ENCODE measurements around the gene MLH3.

MLH3 gene

GRCh38 chr14:74982661-74983060 is 68.6 kb downstream of the MLH3 start:
- DNase-seq, result no peak

DNA sequence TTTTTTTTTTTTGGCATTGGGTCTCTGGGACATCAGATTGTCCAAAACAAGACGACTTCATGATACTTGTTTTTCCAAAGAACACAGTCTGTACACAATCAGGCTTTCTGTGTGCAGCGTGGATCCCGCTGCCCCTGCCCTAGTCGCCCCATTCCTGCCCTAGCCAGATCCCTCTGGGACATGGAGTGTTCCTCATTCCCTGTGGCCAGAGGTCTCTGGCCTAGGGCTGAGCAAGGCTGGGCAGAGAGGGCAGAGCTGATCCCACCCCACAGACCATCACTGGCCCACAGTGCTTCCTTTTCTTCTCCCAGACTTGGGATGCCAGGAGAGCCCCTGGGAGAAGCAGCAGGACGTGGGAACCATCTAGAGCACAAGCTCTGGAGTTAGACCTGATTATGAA is 69.4 kb downstream of the MLH3 start:
- no peak for DNase-seq

- no peak for DNase-seq
Observed at GRCh38 chr14:74981462-74981782, 69.8 kb downstream of the MLH3 start.

GRCh38 chr14:74980731-74981461 is 70.4 kb downstream of the MLH3 start:
- no peak for DNase-seq

DNA sequence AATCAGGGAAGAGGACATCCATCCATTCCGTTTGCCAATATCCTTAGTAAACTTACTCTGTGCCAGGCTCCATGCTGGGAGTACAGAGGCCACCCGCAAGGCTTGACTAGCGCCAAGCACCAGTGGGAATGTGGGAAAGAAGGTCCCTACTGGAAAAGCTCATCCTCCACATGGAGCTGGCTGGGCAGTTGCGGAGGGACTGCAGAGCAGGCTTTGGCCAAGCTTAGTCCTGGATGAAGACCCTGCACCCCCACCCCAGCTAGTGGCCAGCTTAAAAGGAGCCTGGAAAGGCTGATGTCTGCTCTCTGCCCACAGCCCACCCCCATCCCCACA is 70.9 kb downstream of the MLH3 start:
- no peak for DNase-seq

DNA sequence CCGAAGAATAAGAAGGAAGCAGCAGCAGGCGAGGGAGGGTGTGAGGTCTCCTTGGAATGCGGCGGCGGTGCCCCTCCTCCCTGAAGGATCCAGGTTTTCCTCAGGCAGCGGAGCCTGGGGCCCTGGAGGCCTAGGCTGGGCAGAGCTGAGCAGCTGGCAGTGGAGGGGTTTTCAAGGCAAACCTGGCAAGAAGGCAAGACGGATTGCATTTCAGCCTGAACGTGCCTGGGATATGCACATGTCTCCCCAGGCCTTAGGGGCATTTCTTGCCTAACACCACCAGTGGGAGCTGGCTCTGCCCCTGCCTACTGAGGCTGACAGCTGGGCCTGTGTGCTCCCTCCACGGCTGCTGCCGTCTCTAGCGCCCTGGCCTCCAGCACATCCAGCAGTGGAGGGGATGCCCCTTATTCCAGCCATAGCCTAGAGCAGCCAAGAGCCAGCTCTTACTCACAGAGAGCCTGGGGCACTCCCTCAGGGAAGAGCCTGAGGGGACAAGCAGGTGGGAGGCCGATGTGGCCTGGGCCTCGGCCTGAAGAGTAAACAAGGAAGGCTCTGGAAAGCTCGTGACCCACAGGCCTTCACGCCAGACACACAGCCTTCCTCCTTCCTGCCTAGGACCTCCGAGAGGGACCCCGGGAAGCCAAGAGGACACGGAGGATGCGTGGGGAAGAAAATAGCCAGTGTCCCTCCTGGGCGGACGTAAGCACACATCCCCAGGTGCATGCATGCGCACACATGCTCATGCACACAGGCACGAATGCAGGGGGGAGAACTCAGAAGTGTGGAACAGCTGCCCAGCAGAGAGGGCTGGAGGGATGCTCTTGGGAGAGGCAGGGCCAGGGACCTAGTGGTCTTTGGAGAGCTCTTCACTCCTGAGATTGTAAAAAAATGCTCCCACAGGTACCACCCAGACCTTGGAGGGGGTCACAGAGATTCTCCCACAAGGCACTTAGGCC is 71.5 kb downstream of the MLH3 start:
- DNase-seq, result no peak

GRCh38 chr14:74979029-74979428 is 72.2 kb downstream of the MLH3 start:
- no peak for DNase-seq

GRCh38 chr14:74978416-74978947 is 72.8 kb downstream of the MLH3 start:
- no peak for DNase-seq

DNA sequence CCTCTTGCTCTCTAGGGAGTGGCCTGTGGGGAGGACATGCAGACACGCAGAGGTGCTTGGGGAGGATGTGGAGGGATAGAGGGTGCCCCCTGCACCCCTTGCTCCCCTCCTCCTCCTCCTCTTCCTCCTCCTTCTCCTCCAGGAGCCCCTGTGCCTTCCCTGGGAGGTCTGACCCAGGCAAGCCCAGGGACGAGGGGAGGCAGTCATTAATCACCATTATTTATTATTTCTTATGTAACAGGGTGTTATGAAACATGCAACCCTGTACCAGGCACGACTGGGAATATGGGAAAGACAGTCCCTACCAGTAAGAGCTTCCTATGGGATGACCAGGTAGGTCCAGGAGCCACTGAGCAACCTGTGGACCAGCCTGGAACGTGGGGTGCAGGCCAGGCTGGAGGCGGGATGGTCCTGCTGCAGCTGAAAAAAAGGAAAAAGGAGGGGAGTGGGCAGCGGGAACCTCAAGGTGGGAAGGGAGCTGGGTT is 73.3 kb downstream of the MLH3 start:
- DNase-seq, result no peak

DNA sequence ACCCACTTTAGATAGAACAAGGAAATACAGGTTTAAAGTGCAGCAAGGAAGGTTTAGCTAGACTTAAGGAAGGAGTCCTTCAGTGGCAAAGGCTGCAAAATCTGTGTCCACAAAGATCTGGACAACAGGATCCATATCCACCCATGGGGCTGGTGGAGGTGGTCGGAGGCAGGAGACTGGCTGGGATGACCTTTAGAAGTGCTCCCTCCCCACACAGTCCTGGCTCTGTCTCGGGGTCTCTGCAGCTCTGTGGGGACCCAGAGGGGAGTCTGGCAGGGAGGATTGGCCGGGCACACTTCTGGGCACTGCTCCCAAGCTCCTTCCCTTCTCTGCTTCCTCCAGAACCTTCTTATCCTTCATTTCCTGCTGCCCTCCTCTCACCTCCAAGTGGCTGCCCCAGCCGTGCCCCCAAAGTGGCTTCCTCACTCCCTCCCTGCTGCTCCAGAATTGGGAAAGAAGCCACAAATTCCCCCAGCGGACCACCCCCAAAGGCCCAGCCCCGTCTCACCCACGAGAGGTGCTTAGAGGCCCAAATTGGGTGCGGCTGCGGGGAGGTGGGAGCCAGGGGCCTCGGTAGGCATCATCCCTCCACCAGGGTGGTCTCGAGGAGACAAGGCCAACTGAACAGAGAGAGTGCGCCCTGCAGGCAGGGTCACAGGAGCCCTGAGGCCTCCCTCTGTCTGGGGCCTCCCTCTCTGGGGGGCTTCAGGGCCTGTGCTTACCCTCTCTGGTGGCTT is 73.9 kb downstream of the MLH3 start:
- no peak for DNase-seq

GRCh38 chr14:74976264-74977113 is 74.8 kb downstream of the MLH3 start:
- DNase-seq, result no peak

DNA sequence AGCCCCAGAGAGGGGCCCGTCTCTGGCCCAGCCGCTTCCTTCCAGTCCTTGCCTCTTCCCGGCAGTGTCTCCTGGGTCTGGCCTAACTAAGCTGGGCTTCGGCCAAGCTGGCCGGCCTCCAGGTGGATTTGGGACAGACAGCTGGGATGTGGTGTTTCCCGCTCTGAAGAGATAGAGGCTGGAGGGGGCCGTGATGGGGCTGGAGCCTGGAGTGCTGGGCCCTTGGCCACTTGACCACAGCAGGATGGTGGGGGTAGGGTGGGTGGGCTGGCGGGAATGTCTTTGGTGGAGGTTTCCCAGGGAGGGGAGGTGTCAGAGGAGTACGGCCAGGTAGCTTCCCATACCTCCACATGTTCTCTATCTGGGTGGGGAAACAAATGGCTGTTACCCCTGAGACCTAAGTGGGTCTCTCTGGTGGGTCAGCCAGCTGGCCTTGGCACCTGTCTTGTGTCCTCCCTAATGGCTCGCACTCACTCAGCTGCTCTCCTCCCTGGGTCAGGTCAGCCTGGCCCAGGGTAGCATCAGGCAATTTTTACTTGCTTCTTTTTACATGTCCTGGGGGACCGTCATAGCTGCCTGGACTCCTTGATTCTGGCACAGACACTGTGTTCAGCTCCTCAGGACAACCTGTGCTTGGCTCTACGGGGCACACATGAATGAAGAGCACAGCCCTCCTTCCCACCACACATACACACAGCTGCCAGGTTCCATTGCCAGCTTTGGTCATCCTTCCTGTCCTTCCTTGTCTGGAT is 76.0 kb downstream of the MLH3 start:
- no peak for DNase-seq

DNA sequence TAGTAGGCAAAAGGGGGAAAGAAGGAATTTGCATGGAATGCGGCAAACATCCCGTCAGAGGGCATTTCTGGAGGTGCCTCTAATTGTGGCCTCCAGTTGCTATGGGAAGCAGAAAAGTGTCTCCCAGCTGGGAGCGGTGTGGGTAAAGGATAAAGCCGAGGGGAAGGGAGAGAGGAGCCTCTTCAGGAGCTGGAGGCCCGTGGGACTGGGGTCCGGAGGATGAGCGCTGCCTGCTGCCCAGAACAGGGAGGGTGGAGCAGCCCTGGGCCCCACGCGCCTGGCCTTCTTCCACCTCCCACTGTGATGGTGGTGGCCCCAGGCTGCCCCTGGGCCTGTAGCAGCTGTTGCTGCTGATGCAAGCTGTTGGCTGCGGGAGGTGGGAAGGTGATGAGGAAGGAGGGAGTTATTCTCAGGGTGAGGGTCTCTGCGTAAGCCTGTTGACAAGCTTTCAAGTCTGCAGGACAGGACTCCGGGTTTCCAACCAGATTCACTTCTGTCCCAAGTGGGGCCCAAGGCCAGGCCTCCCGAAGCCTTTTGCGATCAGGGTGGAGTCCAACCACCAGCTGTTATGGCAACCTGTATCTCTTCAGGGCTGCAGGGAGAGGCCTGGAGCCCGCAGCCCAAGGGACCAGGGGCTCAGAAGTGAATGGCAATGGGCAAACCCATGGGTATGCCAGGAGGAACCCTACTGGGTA is 76.8 kb downstream of the MLH3 start:
- DNase-seq, result no peak

GRCh38 chr14:74973905-74974363 is 77.3 kb downstream of the MLH3 start:
- DNase-seq, result no peak

- DNase-seq, result peak; percentile 78
Observed at GRCh38 chr14:74973003-74973653, 78.1 kb downstream of the MLH3 start.

GRCh38 chr14:74968811-74969210 is 82.5 kb downstream of the MLH3 start:
- DNase-seq, result no peak

DNA sequence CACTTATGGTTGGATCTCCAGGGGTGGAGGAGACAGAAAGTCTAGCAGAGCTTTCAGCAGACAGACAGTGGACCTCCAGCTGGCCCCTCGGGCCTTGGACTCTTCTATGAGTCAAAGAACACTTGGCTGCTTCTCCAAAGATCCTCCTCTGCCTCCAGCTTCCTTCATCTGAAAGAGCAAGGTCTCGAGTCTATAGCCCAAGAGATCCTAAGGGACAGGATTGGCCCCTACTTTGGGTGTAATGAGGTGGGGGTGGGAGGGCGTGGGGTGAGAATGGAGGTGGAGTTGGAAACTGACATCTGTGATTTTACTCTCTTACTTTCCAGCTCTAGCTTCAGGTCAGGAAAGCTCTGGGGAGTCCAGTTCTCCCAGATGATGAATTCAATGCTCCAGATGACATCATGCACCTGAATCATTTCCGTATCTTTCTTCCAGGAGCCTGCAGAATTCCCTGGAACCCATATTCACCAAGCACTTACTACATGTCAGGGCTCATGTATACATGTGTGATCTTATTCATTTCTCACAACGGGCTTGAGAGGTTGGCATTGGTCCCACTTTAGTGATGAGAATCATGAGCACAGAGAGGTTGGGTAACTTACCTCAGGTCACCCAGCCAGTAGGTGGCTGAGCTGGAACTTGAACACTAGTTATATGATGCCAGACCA is 85.6 kb downstream of the MLH3 start:
- no peak for DNase-seq

GRCh38 chr14:74964787-74965485 is 86.3 kb downstream of the MLH3 start:
- DNase-seq, result no peak
